GM23248 (cell line): ENCODE data around the gene ZNF133.

ENCODE experiments used
- EZH2 ChIP-seq: fragments of 200-600 bp; sonication (generic); IDR thresholded peaks from 2 replicates; pipeline ENCODE4 v1.6.1; 2018; ENCODE audit warnings: antibody characterized with exemption, mild to moderate bottlenecking; ENCODE audit not compliant: insufficient read depth, poor library complexity, severe bottlenecking
- EZH2phosphoT487 ChIP-seq: fragments of 200-600 bp; sonication (generic); IDR thresholded peaks from 2 replicates; pipeline ENCODE4 v1.6.1; 2018; ENCODE audit warnings: antibody characterized with exemption, moderate library complexity, mild to moderate bottlenecking, low read depth; ENCODE audit not compliant: insufficient read depth

DNA sequence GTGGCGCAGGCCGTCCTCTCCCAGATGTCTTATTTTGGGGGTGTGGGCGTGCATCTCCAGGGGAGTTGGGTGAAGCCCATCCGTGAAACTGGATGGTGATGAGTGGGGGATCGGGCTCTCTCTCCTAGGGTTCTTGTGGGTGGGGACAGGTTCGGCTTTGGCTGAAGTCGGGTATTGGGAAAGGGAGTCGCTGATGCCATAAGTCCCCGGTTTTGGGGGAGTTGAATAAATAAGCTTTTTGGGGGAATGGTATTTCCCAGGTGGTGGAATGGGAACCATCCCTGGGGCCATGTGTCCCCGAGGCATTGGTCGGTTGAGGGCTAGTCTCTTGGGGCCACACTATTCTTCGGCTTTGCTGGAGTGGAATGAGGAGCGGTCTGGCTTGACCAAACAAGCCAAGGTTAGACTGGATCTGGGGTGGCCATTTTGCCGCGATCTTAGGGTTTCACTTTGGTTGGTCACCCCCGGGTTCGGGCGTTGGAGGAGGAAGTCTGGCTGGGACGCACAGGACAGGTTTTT, 481 bp downstream of the ZNF133 start:
- no peak for TF ChIP-seq EZH2
- no peak for TF ChIP-seq EZH2phosphoT487
